Measurements from ENCODE around the gene ASB6.

DNA sequence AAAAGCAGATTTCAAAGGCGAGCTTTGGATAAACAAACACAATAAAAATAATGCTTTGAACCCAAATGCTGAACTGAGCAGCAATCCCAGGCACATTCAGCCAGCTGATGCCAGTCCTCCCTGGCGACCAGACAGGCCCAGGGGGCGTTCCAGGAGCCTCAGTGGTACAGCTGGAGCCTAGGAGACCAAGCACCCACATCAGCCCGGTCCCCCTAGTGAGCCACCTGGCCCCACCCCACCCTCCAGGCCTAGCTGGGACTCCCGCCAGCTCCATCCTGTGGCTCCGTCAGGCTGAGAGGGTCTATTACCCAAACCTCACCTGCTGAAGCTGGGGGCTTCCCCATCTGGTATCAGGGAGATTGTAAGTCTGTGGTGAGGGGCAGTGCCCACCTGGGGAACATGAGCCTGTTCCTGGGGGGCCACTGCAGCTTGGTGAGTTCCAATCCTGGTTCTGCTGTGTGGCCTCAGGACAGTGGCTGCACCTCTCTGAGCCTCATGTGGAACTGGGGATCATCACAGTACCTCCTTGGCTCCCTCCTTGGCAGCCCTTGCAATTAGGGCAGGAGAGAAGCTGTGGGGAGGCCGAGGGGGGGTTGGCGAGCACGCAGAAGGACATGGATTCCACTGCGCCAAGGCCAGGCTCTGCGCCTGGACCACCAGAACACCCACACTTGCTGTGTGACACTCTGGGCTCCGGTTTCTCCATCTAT lies 37.7 kb downstream of the ASB6 start:
- TF ChIP-seq NFYB (CRISPR knock-in tag; conservative IDR thresholded peaks at IDR 0.05; ENCODE audit: low read depth) (no peak), CTCF (IDR thresholded peaks at IDR 0.05) (no peak), HMGXB4 (CRISPR knock-in tag; IDR thresholded peaks at IDR 0.05) (no peak), MLX (CRISPR knock-in tag; IDR thresholded peaks at IDR 0.05) (no peak)
- TF ChIP-seq, protein P1, sequence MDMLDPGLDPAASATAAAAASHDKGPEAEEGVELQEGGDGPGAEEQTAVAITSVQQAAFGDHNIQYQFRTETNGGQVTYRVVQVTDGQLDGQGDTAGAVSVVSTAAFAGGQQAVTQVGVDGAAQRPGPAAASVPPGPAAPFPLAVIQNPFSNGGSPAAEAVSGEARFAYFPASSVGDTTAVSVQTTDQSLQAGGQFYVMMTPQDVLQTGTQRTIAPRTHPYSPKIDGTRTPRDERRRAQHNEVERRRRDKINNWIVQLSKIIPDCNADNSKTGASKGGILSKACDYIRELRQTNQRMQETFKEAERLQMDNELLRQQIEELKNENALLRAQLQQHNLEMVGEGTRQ (CRISPR knock-in tag; IDR thresholded peaks at IDR 0.05) = no peak
- TF ChIP-seq, protein P2, sequence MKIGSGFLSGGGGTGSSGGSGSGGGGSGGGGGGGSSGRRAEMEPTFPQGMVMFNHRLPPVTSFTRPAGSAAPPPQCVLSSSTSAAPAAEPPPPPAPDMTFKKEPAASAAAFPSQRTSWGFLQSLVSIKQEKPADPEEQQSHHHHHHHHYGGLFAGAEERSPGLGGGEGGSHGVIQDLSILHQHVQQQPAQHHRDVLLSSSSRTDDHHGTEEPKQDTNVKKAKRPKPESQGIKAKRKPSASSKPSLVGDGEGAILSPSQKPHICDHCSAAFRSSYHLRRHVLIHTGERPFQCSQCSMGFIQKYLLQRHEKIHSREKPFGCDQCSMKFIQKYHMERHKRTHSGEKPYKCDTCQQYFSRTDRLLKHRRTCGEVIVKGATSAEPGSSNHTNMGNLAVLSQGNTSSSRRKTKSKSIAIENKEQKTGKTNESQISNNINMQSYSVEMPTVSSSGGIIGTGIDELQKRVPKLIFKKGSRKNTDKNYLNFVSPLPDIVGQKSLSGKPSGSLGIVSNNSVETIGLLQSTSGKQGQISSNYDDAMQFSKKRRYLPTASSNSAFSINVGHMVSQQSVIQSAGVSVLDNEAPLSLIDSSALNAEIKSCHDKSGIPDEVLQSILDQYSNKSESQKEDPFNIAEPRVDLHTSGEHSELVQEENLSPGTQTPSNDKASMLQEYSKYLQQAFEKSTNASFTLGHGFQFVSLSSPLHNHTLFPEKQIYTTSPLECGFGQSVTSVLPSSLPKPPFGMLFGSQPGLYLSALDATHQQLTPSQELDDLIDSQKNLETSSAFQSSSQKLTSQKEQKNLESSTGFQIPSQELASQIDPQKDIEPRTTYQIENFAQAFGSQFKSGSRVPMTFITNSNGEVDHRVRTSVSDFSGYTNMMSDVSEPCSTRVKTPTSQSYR (CRISPR knock-in tag; IDR thresholded peaks at IDR 0.05) = no peak
